ENCODE measurements around the gene AGA. TPM values are rescaled to one million over a fixed set of nuclear protein-coding genes. Genes with fewer than 3 reads are reported as not detected.

AGA gene
- total and polyA plus RNA-seq, 8 donors, result 24.3 to 33.2 (median 28.6) TPM

GRCh38 chr4:177451108-177451500 lies 8.9 kb upstream of the AGA start:
- H3K27ac ChIP-seq, result no peak overlapping the region
- no peaks in the 10 kb centered on the region for H3K36me3 ChIP-seq
- no peaks in the 10 kb centered on the region for H3K4me1 ChIP-seq
- no peak overlapping the region for H3K4me3 ChIP-seq
- no peaks in the 10 kb centered on the region for H3K9me3 ChIP-seq
- no peaks in the 10 kb centered on the region for H3K27me3 ChIP-seq
- intact Hi-C loops (cut with DNase I), result no loop called here
- no peak for TF ChIP-seq CTCF (IDR thresholded peaks at IDR 0.05)
- DNase-seq (no peak), ATAC-seq (no peak)

- TF ChIP-seq CTCF (IDR thresholded peaks at IDR 0.05), result no peak
- Histone ChIP-seq H3K27me3 (no peaks in the 10 kb centered on the region), H3K27ac (no peak overlapping the region), H3K4me3 (no peak overlapping the region), H3K9me3 (no peaks in the 10 kb centered on the region), H3K4me1 (no peaks in the 10 kb centered on the region), H3K36me3 (no peaks in the 10 kb centered on the region)
- DNase-seq (no peak), ATAC-seq (no peak)
- intact Hi-C loops (cut with DNase I), result no loop called here
Observed at GRCh38 chr4:177450426-177451107, 8.3 kb upstream of the AGA start.

- Histone ChIP-seq H3K4me1 (no peaks in the 10 kb centered on the region), H3K27me3 (no peaks in the 10 kb centered on the region), H3K4me3 (no peak overlapping the region), H3K36me3 (no peaks in the 10 kb centered on the region), H3K9me3 (no peaks in the 10 kb centered on the region), H3K27ac (no peak overlapping the region)
- ATAC-seq (no peak), DNase-seq (no peak)
- no peak for TF ChIP-seq CTCF (IDR thresholded peaks at IDR 0.05)
- intact Hi-C loops (cut with DNase I), result no loop called here
Observed at GRCh38 chr4:177448850-177449249, 6.6 kb upstream of the AGA start.

- no peaks in the 10 kb centered on the region for H3K9me3 ChIP-seq
- H3K4me1 ChIP-seq, result peaks cover 0 to 5% of the 10 kb centered on the region in 2 donors
- H3K27ac ChIP-seq, result no peak overlapping the region
- TF ChIP-seq CTCF (IDR thresholded peaks at IDR 0.05), result no peak
- no peak for DNase-seq
- no peak overlapping the region for H3K4me3 ChIP-seq
- no peaks in the 10 kb centered on the region for H3K27me3 ChIP-seq
- intact Hi-C loops (cut with DNase I), result no loop called here
- H3K36me3 ChIP-seq, result no peaks in the 10 kb centered on the region
- ATAC-seq, result no peak
Observed at GRCh38 chr4:177447417-177448004, 5.3 kb upstream of the AGA start.

GRCh38 chr4:177446586-177446985 lies 4.3 kb upstream of the AGA start:
- Histone ChIP-seq H3K27ac (no peak overlapping the region), H3K36me3 (no peaks in the 10 kb centered on the region), H3K27me3 (no peaks in the 10 kb centered on the region), H3K4me3 (no peak overlapping the region), H3K4me1 (peaks cover 0 to 5% of the 10 kb centered on the region in 2 donors), H3K9me3 (no peaks in the 10 kb centered on the region)
- no peak for TF ChIP-seq CTCF (IDR thresholded peaks at IDR 0.05)
- intact Hi-C loops (cut with DNase I), result no loop called here
- no peak for ATAC-seq
- no peak for DNase-seq

Measured in left lung (tissue), 10 donors.